Astrocyte (in vitro differentiated cells and primary cell): Measurements from ENCODE around the gene MOB3B.

Source experiments
- EZH2 ChIP-seq: IDR thresholded peaks from 2 replicates; pipeline ENCODE4 v1.6.1; 2012; ENCODE audit warnings: mild to moderate bottlenecking, low read length, inconsistent platforms; ENCODE audit not compliant: insufficient read depth
- TF ChIP-seq, protein P1 (sequence below): IDR thresholded peaks from 2 replicates; pipeline ENCODE4 v1.5.1; 2011; ENCODE audit warnings: low read depth, mild to moderate bottlenecking, inconsistent platforms, low read length, moderate library complexity; ENCODE audit not compliant: insufficient read depth

DNA sequence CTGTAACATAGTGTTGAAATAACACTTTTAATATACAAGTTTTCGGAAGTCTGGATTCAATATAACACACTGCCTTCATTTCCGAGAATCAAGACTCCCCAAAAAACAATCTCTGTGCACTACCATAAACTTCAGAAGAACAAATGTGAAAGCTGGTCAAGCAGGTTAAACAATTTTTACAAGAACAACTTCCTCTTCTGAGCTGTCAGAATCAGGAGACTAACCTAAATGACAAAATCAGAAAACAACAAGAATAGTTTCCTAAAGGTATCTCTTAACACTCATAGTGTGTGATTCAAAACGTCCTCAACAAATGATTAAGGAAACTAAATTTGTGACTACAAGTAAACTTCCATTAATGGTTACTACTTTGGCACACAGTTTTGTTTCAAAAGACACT, 32.1 kb upstream of the MOB3B start:
- TF ChIP-seq, protein P1, sequence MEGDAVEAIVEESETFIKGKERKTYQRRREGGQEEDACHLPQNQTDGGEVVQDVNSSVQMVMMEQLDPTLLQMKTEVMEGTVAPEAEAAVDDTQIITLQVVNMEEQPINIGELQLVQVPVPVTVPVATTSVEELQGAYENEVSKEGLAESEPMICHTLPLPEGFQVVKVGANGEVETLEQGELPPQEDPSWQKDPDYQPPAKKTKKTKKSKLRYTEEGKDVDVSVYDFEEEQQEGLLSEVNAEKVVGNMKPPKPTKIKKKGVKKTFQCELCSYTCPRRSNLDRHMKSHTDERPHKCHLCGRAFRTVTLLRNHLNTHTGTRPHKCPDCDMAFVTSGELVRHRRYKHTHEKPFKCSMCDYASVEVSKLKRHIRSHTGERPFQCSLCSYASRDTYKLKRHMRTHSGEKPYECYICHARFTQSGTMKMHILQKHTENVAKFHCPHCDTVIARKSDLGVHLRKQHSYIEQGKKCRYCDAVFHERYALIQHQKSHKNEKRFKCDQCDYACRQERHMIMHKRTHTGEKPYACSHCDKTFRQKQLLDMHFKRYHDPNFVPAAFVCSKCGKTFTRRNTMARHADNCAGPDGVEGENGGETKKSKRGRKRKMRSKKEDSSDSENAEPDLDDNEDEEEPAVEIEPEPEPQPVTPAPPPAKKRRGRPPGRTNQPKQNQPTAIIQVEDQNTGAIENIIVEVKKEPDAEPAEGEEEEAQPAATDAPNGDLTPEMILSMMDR: no peak
- no peak for TF ChIP-seq EZH2
